Large intestine (tissue), 3 donors: ENCODE measurements around the gene SMPX. TPM values are rescaled to one million over a fixed set of nuclear protein-coding genes. Genes with fewer than 3 reads are reported as not detected.
A peak's percentile ranks its signal among the peaks of the same experiment; 100 is the strongest.

Experiments
- DNase-seq, 2 donors: peaks; one replicate each; pipeline versions ENCODE4 v3.0.0 to v3.0.0-alpha.2; 2013
- H3K27ac ChIP-seq: one replicate; pipeline ENCODE4 v1.5.1; 2013; ENCODE audit warnings: low read length
- H3K27me3 ChIP-seq: 2 replicates; pipeline ENCODE4 v1.6.1; 2013; ENCODE audit warnings: low read length; ENCODE audit not compliant: control insufficient read depth, insufficient read depth
- H3K36me3 ChIP-seq: 2 replicates; pipeline ENCODE4 v1.6.1; 2013; ENCODE audit warnings: low read length; ENCODE audit not compliant: control insufficient read depth, insufficient read depth
- H3K4me1 ChIP-seq: one replicate; pipeline ENCODE4 v1.6.1; 2013; ENCODE audit warnings: low read length; ENCODE audit not compliant: control insufficient read depth, insufficient read depth
- H3K4me3 ChIP-seq: one replicate; pipeline ENCODE4 v1.5.1; 2013; ENCODE audit warnings: low read length
- H3K9me3 ChIP-seq: one replicate; pipeline ENCODE4 v1.6.1; 2013; ENCODE audit warnings: mild to moderate bottlenecking, low read depth, low read length, moderate library complexity; ENCODE audit not compliant: control insufficient read depth
- WGBS: methylation state at CpG from one replicate; pipeline ENCODE4 v1.1.5; 2013; ENCODE audit warnings: low lambda C conversion rate; ENCODE audit not compliant: insufficient coverage; 5-methylcytosine and 5-hydroxymethylcytosine counted together
- polyA plus RNA-seq: library from polyadenylated mRNA; unstranded; fragments of 120-200 nt; gene quantifications from one replicate; pipeline ENCODE4 v1.2.1, GENCODE V29; 2013

SMPX gene
- polyA plus RNA-seq, 1 donor = 4.9 TPM

GRCh38 chrX:21659320-21659719 lies 98.6 kb downstream of the SMPX start:
- Histone ChIP-seq H3K4me1 (no peaks in the 10 kb centered on the region), H3K27ac (no peak overlapping the region), H3K4me3 (no peak overlapping the region), H3K36me3 (no peaks in the 10 kb centered on the region), H3K27me3 (peaks cover 29% of the 10 kb centered on the region), H3K9me3 (peaks cover 21% of the 10 kb centered on the region)
- no CpG with 5 or more reads among the region's 3 CpGs for WGBS
- DNase-seq = no peak

DNA sequence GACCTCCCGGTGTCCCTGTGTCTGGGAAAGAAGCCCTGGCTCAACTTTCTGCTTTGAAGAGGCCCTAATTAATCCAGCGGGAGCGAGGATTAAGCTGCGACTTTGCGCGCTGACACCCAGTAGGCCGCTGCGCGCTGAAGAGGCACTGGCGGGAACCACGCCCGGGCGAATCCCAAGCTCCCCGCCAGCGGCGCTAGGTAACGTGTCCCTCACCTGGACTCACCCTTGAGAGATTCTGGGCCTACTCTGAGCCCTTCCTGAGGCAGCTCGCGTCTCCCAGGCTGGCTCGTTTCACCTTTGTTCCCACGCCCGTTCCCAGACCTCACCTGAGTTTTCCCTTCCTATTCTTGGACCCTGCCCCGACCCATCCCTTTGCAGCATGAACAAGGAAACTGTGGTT lies 99.2 kb downstream of the SMPX start:
- Histone ChIP-seq H3K4me3 (peak overlapping the region; percentile 52), H3K27ac (no peak overlapping the region), H3K9me3 (peaks cover 21% of the 10 kb centered on the region), H3K27me3 (peaks cover 29% of the 10 kb centered on the region), H3K36me3 (no peaks in the 10 kb centered on the region), H3K4me1 (no peaks in the 10 kb centered on the region)
- no CpG with 5 or more reads among the region's 23 CpGs for WGBS
- DNase-seq = peak; percentile 33 to 73

- Histone ChIP-seq H3K9me3 (peaks cover 21% of the 10 kb centered on the region), H3K27me3 (peaks cover 29% of the 10 kb centered on the region), H3K27ac (no peak within 1 kb of the TSS), H3K36me3 (no peaks in the 10 kb centered on the region), H3K4me1 (no peaks in the 10 kb centered on the region), H3K4me3 (peak within 1 kb of the TSS; percentile 52)
- peak; percentile 7 to 46 for DNase-seq
- no CpG with 5 or more reads among the region's 60 CpGs for WGBS
Measured at GRCh38 chrX:21658152-21658737, 99.7 kb downstream of the SMPX start, which contains the start of gene KLHL34. Gene KLHL34 (minus strand): TSS chrX:21658330. CDS start chrX:21657788, 542 bp downstream.

GRCh38 chrX:21657318-21658151 lies 100.4 kb downstream of the SMPX start:
- WGBS = no CpG with 5 or more reads among the region's 57 CpGs
- H3K27ac ChIP-seq = no peak overlapping the region
- peaks cover 29% of the 10 kb centered on the region for H3K27me3 ChIP-seq
- H3K9me3 ChIP-seq = peaks cover 21% of the 10 kb centered on the region
- H3K4me3 ChIP-seq = peak overlapping the region; percentile 52
- DNase-seq = no peak
- H3K36me3 ChIP-seq = no peaks in the 10 kb centered on the region
- H3K4me1 ChIP-seq = no peaks in the 10 kb centered on the region

DNA sequence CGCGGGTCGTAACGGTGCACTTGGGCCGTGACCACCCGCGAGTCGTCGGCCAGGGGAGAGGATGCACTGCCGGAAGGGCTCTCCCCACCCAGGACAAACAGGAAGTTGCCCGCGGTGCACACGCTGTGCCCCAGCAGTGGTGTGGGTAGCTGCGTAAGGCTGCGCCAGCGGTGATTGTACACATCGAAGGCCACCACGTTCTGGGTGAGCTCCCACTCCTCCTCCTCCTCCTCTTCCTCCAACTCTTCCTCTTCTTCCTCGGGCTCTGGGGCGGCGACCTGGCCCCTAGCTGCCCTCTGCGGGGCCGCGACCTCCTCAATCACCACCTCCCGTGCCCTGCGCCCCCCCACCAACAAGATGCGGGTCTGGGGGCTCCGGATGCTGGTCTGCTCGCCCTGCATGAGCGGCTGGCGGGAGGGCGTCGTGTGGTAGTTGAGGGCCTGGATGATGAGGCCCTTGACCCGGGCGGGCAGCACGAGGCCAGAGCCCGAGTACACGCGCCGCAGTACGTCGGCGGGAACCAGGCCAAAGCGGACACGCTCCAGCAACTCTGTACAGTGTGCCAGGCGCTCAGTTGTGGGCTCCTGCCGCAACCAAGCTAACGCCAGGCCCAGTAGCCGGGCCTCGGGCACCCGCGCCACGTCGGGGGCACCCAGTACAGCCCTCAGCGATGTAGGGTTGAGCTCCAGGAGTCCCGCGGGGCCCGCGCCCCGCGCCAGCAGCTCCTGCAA lies 101.2 kb downstream of the SMPX start:
- H3K9me3 ChIP-seq = peaks cover 21% of the 10 kb centered on the region
- peaks cover 29% of the 10 kb centered on the region for H3K27me3 ChIP-seq
- DNase-seq = peak in 1 of 2 donors; percentile 3
- no peaks in the 10 kb centered on the region for H3K4me1 ChIP-seq
- H3K27ac ChIP-seq = no peak overlapping the region
- WGBS = no CpG with 5 or more reads among the region's 61 CpGs
- no peaks in the 10 kb centered on the region for H3K36me3 ChIP-seq
- H3K4me3 ChIP-seq = no peak overlapping the region

Other genes with a start within 250 kb of the SMPX start
- gene KLHL34, start 99.8 kb downstream of the SMPX start, polyA plus RNA-seq = 0.81 TPM
- gene MBTPS2, start 81.5 kb upstream of the SMPX start, polyA plus RNA-seq = 19.1 TPM
- gene YY2, start 97.9 kb upstream of the SMPX start, polyA plus RNA-seq = 2.8 TPM
- 87.3 TPM for gene SMS, start 182.6 kb upstream of the SMPX start, polyA plus RNA-seq